ENCODE measurements around the gene GGCX.
A peak's percentile ranks its signal among the peaks of the same experiment; 100 is the strongest.
"Not testable (repeated sequence)": the region's sequence is repeated elsewhere in the genome, so short reads cannot be mapped to it uniquely, and the experiment has no call there.

The GGCX gene

GRCh38 chr2:85549826-85550225 lies 11.5 kb downstream of the GGCX start:
- Mint-ChIP-seq H3K4me1 (ENCODE audit: low read depth in 2 of 2) (peaks cover 0 to 2% of the 10 kb centered on the region in 2 donors), H3K4me3 (no peak overlapping the region), H3K27ac (no peak overlapping the region), H3K27me3 (no peaks in the 10 kb centered on the region), H3K36me3 (ENCODE audit: insufficient read depth) (peaks cover 61% of the 10 kb centered on the region), H3K9me3 (no peaks in the 10 kb centered on the region)
- no peak for DNase-seq
- no peak for ATAC-seq (replicated peaks)

GRCh38 chr2:85549095-85549494 lies 12.2 kb downstream of the GGCX start:
- Mint-ChIP-seq H3K36me3 (ENCODE audit: insufficient read depth) (peaks cover 68% of the 10 kb centered on the region), H3K27ac (no peak overlapping the region), H3K4me3 (no peak overlapping the region), H3K9me3 (no peaks in the 10 kb centered on the region), H3K4me1 (ENCODE audit: low read depth in 2 of 2) (peaks cover 2 to 4% of the 10 kb centered on the region in 2 donors), H3K27me3 (no peaks in the 10 kb centered on the region)
- no peak for DNase-seq
- no peak for ATAC-seq (replicated peaks)

DNA sequence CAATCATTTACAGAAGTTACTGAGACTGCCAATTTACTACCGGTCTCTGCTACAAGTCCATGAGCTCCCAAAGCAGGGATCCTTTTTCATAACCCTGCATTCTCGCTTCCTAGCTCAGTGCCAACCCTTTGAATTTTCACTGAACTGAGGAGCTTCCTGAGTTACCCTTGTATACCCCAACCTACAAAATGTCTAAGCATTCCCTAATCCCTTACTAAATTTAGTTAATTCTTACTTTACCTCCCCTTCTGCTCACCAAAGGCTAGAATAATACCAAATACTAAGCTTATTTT lies 12.7 kb downstream of the GGCX start:
- DNase-seq, result no peak
- H3K4me1 Mint-ChIP-seq (ENCODE audit: low read depth in 2 of 2), result peaks cover 2 to 6% of the 10 kb centered on the region in 2 donors

GRCh38 chr2:85547859-85548607 lies 13.3 kb downstream of the GGCX start:
- Mint-ChIP-seq H3K36me3 (ENCODE audit: insufficient read depth) (peaks cover 69% of the 10 kb centered on the region), H3K4me1 (ENCODE audit: low read depth in 2 of 2) (peaks cover 2 to 8% of the 10 kb centered on the region in 2 donors), H3K27ac (peak overlapping the region in 1 of 2 donors; percentile 23), H3K9me3 (no peaks in the 10 kb centered on the region), H3K4me3 (no peak overlapping the region), H3K27me3 (no peaks in the 10 kb centered on the region)
- ATAC-seq (replicated peaks), result no peak
- DNase-seq, result no peak

More for the DNA sequence above, 12.7 kb downstream of the GGCX start:
- Mint-ChIP-seq H3K27ac (no peak overlapping the region), H3K9me3 (no peaks in the 10 kb centered on the region), H3K4me3 (no peak overlapping the region), H3K36me3 (ENCODE audit: insufficient read depth) (peaks cover 69% of the 10 kb centered on the region), H3K27me3 (no peaks in the 10 kb centered on the region)
- ATAC-seq (replicated peaks), result no peak

DNA sequence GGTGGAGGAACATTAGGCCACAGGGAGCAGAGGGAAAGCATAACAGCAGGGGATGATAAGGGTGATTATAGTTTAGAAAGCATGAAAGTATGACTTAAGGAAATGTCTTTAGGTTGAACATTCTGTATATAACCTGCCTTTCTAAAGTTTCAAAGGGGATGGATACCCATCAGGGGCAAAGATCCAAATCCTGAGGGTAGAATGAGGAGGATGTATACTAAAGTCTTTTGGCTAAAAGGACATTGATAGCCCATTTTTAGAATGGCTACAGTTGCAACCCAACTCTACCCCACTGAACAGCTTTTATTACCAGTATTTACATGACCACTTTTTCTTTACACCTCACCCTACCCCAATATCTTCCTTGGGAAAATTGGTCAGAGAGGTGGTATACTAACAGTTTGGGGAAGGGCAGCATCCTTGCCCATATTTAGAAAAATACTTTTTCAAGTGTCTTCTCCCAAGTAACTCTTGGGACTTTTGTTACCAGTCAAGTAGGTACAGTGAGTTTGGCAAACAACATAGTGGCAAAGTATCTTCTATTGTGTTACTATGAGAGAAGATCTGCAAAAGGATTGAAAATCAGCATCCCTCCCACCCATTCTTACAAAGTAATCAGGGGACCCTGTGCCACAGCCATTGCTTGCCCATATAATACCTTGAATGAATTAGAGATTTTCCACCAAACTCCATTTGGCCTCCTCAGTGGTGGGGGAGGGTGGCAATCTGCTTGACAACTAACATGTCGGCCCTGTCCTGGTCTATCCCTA lies 14.0 kb downstream of the GGCX start:
- H3K36me3 Mint-ChIP-seq (ENCODE audit: insufficient read depth), result peaks cover 76% of the 10 kb centered on the region
- DNase-seq (no peak), ATAC-seq (replicated peaks) (no peak)
- no peak overlapping the region for H3K27ac Mint-ChIP-seq
- no peak overlapping the region for H3K4me3 Mint-ChIP-seq
- no peaks in the 10 kb centered on the region for H3K27me3 Mint-ChIP-seq
- no peaks in the 10 kb centered on the region for H3K9me3 Mint-ChIP-seq
- H3K4me1 Mint-ChIP-seq (ENCODE audit: low read depth in 2 of 2), result peaks cover 7 to 15% of the 10 kb centered on the region in 2 donors

GRCh38 chr2:85545780-85546240 lies 15.5 kb downstream of the GGCX start:
- Mint-ChIP-seq H3K4me1 (ENCODE audit: low read depth in 2 of 2) (peaks cover 6 to 25% of the 10 kb centered on the region in 2 donors), H3K27me3 (no peaks in the 10 kb centered on the region), H3K4me3 (no peak overlapping the region), H3K27ac (peak overlapping the region; percentile 58 to 59), H3K9me3 (no peaks in the 10 kb centered on the region), H3K36me3 (ENCODE audit: insufficient read depth) (peaks cover 81% of the 10 kb centered on the region)
- ATAC-seq (replicated peaks) (no peak), DNase-seq (no peak)

GRCh38 chr2:85544915-85545779 lies 16.1 kb downstream of the GGCX start:
- DNase-seq; H3K4me3 Mint-ChIP-seq; H3K27me3 Mint-ChIP-seq; H3K9me3 Mint-ChIP-seq; ATAC-seq (replicated peaks): not testable (repeated sequence)
- peak overlapping the region in 1 of 2 donors; percentile 41 for H3K27ac Mint-ChIP-seq
- peaks cover 82% of the 10 kb centered on the region for H3K36me3 Mint-ChIP-seq (ENCODE audit: insufficient read depth)
- peaks cover 12 to 31% of the 10 kb centered on the region in 2 donors for H3K4me1 Mint-ChIP-seq (ENCODE audit: low read depth in 2 of 2)

GRCh38 chr2:85544254-85544691 lies 17.0 kb downstream of the GGCX start:
- not testable (repeated sequence) for DNase-seq; H3K9me3 Mint-ChIP-seq; ATAC-seq (replicated peaks); H3K27me3 Mint-ChIP-seq; H3K27ac Mint-ChIP-seq; H3K4me3 Mint-ChIP-seq
- Mint-ChIP-seq H3K4me1 (ENCODE audit: low read depth in 2 of 2) (peaks cover 14 to 35% of the 10 kb centered on the region in 2 donors), H3K36me3 (ENCODE audit: insufficient read depth) (peaks cover 82% of the 10 kb centered on the region)

GRCh38 chr2:85542777-85543176 lies 18.5 kb downstream of the GGCX start:
- H3K36me3 Mint-ChIP-seq (ENCODE audit: insufficient read depth), result peaks cover 91% of the 10 kb centered on the region
- H3K4me3 Mint-ChIP-seq, result no peak overlapping the region
- ATAC-seq (replicated peaks) (no peak), DNase-seq (no peak)
- H3K27ac Mint-ChIP-seq, result peak overlapping the region in 1 of 2 donors; percentile 38
- no peaks in the 10 kb centered on the region for H3K27me3 Mint-ChIP-seq
- no peaks in the 10 kb centered on the region for H3K9me3 Mint-ChIP-seq
- H3K4me1 Mint-ChIP-seq (ENCODE audit: low read depth in 2 of 2), result peaks cover 18 to 40% of the 10 kb centered on the region in 2 donors

DNA sequence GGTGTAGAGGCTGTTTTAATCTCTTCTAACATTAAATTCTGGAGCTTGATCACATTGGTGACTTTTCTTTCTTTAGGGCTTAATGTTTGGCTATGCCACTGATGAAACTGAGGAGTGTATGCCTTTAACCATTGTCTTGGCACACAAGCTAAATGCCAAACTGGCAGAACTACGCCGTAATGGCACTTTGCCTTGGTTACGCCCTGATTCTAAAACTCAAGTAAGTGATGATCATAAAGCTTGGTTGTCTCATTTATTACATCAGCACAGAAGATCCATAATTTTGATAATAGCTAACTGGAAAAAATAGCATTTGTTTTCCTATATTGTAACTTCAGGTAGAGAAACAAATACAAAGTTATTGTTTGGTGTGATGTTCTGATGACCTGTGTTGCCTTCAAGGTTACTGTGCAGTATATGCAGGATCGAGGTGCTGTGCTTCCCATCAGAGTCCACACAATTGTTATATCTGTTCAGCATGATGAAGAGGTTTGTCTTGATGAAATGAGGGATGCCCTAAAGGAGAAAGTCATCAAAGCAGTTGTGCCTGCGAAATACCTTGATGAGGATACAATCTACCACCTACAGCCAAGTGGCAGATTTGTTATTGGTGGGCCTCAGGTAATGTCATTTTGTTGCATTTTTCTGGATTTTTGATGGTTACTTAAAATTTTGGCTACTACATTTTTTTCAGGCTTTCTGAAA lies 19.4 kb downstream of the GGCX start:
- no peak for DNase-seq
- ATAC-seq (replicated peaks), result no peak
- H3K27me3 Mint-ChIP-seq, result no peaks in the 10 kb centered on the region
- no peak overlapping the region for H3K4me3 Mint-ChIP-seq
- H3K4me1 Mint-ChIP-seq (ENCODE audit: low read depth in 2 of 2), result peaks cover 21 to 44% of the 10 kb centered on the region in 2 donors
- peaks cover 87% of the 10 kb centered on the region for H3K36me3 Mint-ChIP-seq (ENCODE audit: insufficient read depth)
- no peak overlapping the region for H3K27ac Mint-ChIP-seq
- H3K9me3 Mint-ChIP-seq, result no peaks in the 10 kb centered on the region

DNA sequence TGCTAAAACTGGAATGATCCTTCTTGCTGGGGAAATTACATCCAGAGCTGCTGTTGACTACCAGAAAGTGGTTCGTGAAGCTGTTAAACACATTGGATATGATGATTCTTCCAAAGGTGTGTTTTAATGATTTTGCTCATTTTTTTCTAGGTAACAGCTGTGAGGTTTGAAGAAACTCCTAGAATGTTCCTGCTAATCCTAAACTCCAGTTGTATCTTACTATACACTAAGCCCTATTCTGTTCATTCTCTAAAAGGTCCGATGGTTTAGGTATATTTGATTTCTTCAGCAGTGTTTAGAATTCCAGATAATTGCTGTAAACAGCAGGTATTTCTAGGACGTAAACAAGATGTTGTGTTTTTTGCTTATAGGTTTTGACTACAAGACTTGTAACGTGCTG lies 20.0 kb downstream of the GGCX start:
- peaks cover 83% of the 10 kb centered on the region for H3K36me3 Mint-ChIP-seq (ENCODE audit: insufficient read depth)
- DNase-seq (no peak), ATAC-seq (replicated peaks) (no peak)
- peaks cover 21 to 46% of the 10 kb centered on the region in 2 donors for H3K4me1 Mint-ChIP-seq (ENCODE audit: low read depth in 2 of 2)
- no peak overlapping the region for H3K27ac Mint-ChIP-seq
- H3K9me3 Mint-ChIP-seq, result no peaks in the 10 kb centered on the region
- no peaks in the 10 kb centered on the region for H3K27me3 Mint-ChIP-seq
- H3K4me3 Mint-ChIP-seq, result peak overlapping the region in 1 of 2 donors; percentile 18

DNA sequence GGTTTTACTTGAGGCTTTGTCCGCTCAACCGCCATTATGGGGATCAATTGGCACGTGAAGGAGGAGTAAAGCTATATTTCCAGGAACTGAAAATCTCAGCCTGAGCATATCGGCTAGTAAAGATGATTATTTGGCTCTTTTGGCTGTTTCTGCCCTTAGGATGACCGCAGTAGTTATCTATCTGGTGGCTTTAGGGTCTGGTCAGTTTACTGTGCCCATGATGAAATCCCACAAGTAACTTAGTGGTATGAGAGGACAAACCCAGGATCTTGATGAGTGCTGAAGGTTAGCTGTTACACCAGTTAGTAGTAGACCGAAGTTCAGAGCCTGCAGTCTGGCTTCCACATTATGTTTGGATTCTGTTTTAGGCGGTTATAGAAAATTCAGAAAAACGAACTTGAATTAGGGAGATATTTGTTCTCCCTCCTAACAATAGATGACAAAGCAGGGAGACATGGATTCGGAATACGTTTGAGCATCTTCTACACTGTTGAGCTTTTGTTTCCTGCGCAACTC lies 21.1 kb downstream of the GGCX start:
- Mint-ChIP-seq H3K27me3 (no peaks in the 10 kb centered on the region), H3K4me3 (peak overlapping the region; percentile 92 to 93), H3K9me3 (no peaks in the 10 kb centered on the region), H3K27ac (peak overlapping the region; percentile 64 to 93), H3K4me1 (ENCODE audit: low read depth in 2 of 2) (peaks cover 21 to 47% of the 10 kb centered on the region in 2 donors), H3K36me3 (ENCODE audit: insufficient read depth) (peaks cover 74% of the 10 kb centered on the region)
- ATAC-seq (replicated peaks), result no peak
- DNase-seq, result no peak
